ENCODE measurements around the gene RXFP4.

- TF ChIP-seq CTCF (IDR thresholded peaks at IDR 0.05) (no peak), GABPA (IDR thresholded peaks at IDR 0.05; ENCODE audit: low read depth) (no peak), POLR2AphosphoS5 (IDR thresholded peaks at IDR 0.05; ENCODE audit: low read depth, low read length) (no peak), NFIC (IDR thresholded peaks at IDR 0.05; ENCODE audit: borderline replicate concordance) (no peak), REST (IDR thresholded peaks at IDR 0.05; ENCODE audit: low read depth, low read length) (no peak), MAX (IDR thresholded peaks at IDR 0.05; ENCODE audit: low read depth) (no peak), SMC3 (IDR thresholded peaks at IDR 0.05; ENCODE audit: low read depth, low read length) (no peak)
These were observed 35.7 kb downstream of the RXFP4 start for GRCh38 chr1:155976913-155977689.
